Mesenteric fat pad (tissue), 1 donor: Measurements from ENCODE around the gene ANKS1B. TPM values are rescaled to one million over a fixed set of nuclear protein-coding genes. Genes with fewer than 3 reads are reported as not detected.
"Not testable (repeated sequence)": the region's sequence is repeated elsewhere in the genome, so short reads cannot be mapped to it uniquely, and the experiment has no call there.

ENCODE experiments used
- DNase-seq: peaks from one replicate; pipeline ENCODE4 v3.0.0-alpha.2; 2020; ENCODE audit warnings: low spot score
- total RNA-seq: library from RNA; stranded (reverse); fragmentation: NEBNext Ultra II Directional; extraction: Animal tissue kit (Norgen Biotek cat#: 25700); gene quantifications from one replicate; pipeline ENCODE4 v1.2.1, GENCODE V29; 2021
- donor health status: DM: yes; HTN: yes; CAD: no.

Gene ANKS1B
- total RNA-seq, 1 donor from 2014 or later: 5.3 TPM

DNA sequence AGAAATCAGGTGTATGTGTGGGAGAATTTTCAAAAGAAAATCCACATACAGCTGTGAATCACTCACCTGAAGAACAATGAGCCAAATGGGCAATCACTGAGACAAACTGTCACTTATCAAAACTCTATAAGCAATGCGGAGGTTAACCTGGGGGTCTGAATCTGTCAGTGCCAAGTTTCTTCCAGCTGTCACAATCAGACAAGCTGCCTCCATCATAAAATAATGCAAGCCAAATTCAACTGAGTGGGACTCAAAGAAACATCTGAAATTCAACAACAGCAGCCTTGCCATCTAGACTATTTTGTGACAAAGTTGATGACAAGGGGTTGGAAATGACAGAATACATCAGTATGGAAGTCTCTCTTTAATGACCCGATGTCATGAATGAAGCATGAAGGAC, 276.9 kb downstream of the ANKS1B start:
- DNase-seq: no peak

DNA sequence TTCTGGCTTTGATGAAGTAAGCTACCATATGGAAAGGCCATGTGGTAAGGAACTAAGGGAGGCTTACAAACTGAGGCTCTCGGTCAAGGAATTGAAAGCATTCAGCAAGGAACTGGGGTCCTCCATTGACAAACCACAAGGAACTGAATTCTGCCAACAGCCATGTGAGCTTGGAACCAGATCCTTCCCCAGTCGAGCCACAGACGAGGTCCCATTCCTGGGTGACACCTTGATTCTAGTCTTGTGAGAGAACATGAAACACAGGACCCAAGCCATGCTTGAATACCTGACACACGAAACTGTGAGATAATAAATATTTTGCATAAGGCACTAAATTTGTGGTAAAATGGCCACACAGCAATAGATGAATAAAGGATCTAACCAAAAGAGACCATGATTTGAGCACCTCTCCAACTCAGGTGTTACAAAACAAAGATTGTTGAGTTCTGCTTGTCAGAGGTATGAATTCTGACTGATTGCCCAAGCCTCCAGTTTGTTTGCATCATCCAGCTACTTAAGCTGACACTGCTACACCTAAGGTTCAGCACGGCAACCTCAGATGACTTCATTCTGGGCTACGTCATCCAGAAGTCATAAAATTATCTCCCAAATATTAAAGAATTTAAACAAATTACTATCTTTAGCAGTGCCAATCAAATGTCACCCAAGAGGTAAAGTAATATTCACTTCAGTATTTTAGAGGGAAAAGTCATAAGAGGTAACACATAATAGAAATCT, 277.8 kb downstream of the ANKS1B start:
- no peak for DNase-seq

DNA sequence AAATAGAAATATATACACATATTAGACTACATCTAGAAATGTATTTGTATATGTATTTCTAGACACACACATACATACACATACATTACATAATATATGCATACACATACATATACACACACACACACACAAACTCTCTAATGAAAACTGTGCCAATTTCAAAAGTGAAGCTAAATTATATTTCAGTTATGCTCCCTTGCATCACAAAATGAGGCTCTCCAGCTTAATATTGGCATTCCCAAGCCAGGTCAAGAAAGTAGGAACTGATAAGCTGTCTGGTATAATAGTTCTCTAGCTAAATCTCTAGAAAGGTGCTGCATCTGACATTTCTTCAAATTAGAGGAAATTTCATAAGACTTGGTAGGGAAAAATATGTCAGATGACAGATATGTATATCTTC, 280.3 kb downstream of the ANKS1B start:
- no peak for DNase-seq

DNA sequence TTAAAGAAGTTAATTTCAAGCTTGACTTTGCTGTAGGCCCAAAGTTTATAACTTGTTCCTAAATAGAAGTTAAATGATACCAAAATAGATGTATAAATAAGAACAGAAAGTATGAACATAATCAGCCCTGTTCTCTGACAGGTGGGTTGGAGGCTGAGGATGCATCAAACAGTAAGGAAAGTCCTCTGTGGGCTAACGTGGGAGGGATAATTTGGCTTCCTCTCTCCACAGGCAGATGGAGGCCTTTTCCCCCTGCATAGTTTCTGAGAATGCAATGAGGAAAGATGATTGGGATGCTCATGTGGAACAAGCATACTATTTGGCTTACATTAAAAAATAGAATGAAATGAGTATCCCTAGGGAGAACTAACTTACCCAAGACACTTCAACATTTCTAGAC, 280.7 kb downstream of the ANKS1B start:
- no peak for DNase-seq

DNA sequence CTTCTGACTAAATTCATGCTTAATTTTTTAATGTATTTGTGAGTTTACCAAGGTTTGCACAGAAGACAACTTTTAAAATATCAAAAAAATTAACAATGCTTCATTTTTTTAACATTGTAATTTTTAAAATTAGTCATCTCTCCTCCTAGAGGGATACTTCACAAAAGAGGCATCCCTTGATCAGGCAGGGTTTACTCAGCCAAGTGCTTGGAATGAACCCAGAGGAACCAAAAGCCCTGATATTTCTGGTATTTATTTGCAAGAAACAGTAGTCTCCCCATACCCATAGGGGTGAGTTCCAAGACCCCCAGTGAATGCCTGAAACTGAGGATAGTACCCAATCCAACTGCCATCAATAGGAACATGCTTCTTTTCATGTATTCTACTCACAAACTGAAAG, 284.7 kb downstream of the ANKS1B start:
- DNase-seq: no peak

DNA sequence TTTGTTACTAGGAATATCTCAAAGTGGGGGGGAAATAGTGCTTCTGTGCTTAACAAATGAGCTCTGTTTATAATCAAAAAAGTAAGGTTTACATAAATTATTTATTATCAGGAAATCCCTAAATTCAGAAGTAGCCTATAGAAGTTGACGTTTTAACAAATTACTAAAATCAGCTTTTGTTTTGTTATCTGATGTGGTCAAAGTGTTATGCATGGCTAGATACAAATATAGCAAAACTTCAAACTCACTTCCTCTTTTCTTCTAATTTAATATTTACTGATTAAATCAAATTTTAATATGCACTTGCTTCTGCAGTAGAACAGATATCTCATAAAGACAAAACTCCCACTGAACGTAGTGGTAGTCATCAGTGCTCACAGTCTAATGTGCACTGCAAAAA, 289.7 kb downstream of the ANKS1B start:
- DNase-seq: no peak

DNA sequence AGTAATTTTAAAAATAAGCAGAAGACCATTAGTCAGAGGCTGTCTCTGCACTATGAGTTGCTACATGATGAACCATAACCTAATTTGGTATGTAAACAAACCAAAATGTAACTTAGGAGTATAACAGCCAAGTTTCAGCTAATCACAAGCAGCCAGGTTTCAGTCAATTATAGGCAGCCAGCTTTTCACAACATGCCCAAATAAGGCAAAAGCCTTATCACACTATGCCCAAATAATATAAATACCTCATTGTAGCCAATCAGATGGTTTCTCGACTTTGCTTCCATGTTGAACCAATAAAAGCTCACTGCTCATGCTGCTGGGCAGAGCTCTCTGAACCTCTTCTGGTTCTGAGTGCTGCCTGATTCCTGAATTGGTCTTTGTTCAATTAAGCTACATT, 298.6 kb downstream of the ANKS1B start:
- DNase-seq: no peak

DNA sequence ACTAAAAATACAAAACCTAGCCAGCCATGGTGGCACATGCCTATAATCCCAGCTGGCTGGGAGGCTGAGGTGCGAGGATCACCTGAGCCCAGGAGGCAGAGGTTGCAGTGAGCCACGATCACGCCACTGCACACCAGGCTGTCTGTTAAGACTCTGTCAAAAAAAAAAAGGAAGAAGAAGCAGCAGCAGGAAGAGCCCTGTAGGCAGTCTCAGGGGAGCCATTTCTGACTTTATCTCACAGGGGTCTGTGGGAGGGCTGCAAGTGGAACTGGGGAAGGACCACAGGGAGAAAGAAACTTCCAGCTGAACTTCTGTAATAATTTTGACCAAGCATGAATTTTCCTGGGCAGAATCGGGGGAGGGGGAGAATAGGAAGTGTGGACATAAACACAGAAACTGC, 304.5 kb downstream of the ANKS1B start:
- no peak for DNase-seq

DNA sequence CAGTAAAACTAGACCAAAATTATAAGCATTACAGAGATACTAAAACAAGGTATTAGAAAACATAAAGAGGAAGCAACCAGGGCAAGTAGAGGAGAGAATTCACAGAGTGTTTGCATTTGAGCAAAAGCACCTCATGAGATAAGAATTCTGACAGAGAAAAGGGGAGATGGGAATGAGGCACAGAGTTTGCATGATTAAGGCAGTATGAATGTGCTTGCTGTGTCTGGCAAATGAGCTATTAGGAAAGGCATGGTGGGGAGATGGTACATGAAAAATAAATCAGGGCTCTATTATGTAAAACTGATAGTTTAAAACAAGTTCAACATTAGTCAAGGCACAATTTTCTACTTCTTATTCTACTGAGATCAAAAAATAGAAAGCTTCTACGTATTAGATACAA, 314.1 kb downstream of the ANKS1B start:
- no peak for DNase-seq

DNA sequence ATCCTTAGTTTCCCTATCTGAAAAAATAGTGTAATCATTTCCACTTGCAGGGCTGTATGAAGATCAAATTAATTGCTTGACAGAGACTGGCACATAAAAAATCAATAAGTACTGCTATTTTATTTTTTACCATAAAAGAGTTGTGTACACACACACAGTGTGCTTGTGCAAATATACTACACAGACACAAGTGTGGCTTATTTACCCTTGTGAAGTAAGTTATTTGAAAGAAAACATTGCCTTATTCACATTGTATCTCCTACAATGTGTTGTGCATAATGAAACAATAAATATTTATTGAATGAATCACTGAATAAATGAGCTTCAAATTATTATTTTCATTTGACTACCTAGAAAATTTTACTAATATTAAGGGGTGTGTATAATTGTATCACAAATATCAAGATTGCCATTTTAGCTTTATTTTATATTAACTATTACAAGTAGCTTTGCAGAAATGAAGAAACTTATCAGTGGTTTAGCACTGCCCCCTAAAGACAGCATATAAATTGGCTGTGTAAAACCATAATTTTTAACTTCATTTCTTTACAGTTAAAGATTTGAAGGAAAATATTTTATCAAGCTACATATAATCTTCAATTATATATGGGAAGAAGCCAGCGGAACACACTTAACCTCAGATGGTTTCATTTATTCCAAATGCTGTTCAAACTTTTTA, 325.9 kb downstream of the ANKS1B start:
- DNase-seq: no peak

DNA sequence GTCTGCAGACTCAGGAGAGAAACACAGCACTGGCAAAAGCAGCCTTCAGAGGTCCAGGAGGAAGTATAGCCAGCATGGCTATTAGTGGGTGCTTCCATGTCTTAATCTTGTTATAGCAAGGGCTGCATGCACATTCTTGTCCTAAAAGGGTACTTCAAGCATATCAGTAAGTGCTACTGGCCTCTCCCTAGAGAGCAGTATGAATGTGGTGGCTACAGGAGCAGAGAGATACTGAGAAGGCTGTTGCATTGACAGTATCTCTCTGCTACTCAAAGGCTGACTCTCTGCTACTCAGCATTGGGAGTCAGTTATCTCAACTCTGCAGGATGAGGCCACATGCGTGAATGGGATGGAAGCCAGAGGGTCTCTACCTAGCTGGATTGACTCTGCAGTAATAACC, 335.2 kb downstream of the ANKS1B start:
- DNase-seq: no peak

DNA sequence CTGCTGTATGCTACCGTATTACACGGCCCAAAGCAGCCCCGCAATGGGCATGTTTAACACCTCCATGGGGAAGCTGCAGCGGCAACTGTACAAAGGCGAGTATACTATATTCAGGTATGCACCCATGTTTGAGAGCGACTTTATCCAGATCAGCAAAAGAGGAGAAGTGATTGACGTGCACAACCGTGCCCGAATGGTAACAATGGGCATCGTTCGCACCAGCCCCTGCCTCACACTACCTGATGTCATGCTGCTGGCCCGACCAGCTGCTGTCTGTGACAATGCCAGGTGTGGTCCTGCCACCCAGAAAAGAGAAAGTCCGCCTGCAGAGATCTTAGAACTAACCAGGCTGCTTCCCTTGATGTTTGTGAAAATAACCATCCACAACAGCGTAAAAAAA, 336.6 kb downstream of the ANKS1B start:
- no peak for DNase-seq

DNA sequence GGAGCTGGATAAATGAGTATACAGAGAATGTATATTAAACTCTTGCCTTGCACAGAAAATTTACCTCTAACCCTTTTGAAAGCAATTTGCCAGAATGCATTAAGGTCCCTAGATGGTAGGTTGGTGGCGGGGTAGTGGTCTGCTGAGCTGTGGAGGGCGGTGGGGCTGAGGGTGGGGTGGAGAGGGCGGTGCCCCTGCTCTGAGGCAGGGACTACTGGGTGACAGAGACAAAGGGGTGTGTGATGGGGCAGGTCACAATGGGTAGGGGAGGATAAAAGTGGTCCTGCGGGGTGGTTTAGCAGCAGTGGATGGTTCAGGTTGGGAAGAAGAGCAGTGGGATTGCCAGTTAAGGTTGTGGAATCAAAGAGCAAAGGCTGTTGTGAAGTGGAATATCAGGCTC, 337.3 kb downstream of the ANKS1B start, which contains the start of gene GARIN6:
GARIN6 (plus strand) TSS at position 301 of the 400 bp plus-strand sequence. CDS start 422 bp downstream, outside the sequence.
- no peak for DNase-seq

DNA sequence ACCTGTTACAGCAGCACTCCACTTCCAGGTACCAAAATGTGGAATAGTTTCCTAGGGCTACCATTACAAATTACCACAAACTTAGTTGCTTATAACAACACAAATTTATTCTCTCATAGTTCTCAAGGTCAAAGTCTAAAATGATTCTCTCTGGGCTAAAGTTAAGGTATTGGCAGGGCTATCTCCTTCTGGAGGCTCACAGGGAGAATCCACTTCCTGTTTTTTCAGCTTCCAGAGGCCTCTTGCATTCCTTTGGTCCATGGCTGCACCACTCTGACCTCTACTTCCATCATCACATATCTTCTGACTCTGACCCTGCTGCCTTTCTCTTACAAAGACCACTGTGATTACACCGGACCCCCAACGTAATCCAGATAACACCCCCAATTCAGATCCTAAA, 340.1 kb downstream of the ANKS1B start:
- DNase-seq: no peak

DNA sequence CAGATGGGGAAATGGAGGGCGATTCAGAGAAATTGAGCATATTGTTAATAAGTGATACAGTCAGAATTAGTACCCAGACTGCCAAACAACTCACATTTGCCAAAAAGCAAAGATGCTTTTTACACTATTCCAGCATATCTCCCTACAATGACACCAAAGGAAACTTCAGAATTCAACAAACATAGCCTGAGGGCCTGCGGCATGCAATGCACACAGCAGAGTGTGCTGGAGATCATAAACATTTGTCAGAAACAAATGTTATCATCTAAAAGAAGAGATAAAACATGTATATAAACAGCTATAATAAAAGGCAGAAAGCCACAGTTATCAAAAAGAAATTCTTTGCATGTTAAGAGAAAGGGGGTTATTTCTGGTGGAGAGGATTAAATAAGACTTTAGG, 357.3 kb downstream of the ANKS1B start:
- no peak for DNase-seq

DNA sequence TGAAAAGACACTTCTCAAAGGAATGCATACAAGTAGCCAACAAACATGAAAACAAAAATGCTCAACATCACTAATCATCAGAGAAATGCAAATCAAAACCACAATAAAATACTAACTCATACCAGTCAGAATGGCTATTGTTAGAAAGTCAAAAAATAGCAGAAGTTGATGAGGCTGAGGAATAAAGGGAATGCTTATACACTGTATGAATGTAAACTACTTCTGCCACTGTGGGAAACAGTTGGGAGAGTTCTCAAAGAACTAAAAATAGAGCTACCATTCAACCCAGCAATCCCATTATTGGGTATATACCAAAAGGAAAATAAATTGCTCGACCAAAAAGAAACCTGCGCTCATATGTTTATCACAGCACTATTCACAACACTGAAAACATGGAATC, 360.1 kb downstream of the ANKS1B start:
- not testable (repeated sequence) for DNase-seq

DNA sequence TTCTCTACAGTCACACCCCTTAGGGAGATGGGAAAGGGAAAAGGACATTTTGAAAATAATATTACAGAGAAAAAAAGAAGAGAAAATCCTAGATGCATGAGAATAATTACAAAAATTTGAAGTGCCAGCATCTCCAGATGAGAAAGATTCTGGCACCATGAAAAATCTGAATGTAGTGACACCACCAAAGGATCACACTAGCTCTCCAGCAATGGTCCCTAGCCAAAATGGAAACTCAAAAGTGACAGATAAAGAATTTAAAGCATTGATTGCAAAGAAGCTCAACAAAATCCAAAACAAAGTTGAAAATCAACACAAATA, 364.6 kb downstream of the ANKS1B start:
- DNase-seq: no peak

DNA sequence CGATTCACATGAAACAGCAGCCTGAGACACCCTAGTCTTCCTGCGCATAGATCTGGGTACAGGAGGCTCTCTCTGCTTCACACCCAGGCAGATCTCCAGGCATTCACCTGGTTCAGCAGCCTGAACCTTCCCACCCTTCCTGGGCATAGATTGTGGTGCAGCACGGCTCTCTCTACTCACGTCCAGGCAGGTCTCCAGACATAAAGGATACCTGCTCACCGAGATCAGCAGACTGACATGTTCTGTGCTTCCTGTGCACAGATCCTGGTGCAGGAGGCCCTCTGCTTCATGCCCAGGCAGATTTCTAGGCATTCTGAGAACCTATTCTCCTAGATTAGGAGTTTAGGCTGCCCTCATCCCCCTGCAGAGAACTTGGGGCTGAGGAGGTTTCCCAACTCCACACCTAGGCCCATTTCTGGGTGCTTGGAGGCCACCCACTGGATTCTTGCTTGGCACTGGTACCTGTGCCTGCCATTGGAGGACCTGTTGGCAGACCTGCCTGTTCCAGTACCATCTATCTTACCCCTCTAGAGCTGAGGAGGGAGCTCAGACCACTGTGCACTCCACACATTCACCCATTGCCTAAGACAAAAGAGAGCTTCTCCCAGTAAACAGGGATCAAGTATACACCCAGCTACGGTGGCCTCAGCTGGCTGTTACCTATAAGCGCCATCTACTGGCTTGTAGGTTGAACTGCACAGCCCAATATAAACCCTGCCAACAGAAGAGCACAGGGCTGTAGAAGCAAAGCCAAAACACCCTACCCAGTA, 365.2 kb downstream of the ANKS1B start:
- DNase-seq: no peak

DNA sequence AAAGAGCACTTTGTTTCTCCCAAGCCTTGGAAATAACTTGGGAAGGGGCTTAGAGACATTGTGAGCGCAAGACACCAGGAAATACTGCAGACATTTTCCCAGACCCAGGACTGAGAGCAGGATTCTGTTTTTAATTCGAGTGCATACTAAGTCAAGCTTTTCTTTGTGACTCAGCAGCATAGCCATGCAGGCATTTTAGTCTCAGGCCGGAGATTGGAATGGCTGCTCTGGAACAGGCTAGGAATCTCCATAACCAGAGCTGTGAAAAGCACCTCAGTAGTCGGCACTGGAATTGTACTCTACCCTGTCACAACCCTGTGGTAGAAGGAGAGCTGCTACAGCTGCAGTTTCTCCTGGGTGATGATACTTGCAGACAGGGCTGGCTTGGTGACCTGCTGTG, 366.1 kb downstream of the ANKS1B start:
- DNase-seq: no peak

DNA sequence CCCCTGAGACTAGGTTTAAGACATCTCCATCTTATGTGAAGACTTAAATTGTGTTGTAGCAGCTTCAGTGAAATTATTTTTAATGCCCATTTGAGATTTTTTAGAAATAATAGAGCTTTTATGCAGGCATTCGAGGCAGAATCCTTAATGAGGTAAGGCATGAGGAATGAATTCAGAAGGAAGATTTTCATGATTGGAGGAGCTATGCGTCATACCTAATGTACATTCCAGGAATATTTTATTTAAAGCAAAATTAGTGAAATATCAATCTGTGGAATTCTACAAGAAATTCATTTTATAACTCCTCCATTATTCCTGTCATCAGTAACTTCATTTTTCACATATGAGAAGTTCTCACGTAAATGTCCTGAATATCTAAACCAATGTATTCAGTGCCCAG, 373.1 kb downstream of the ANKS1B start:
- no peak for DNase-seq

DNA sequence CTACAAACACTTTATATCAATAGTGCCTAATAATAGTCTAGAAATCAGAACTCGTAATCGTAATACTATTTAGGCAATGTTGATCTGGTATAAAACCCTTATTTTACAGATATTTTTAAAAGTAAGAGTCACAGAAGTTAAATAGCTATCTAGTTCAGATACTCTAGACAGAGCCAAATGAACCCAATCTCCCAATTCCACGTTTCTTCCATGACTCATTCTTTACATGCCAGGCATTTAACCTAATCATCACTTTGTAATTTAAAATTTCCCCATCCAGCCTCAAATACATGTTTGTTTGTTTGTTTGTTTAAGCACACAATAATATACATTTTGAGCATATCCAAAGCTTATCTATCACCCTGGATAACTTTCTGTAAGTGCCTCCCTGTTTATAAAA, 373.6 kb downstream of the ANKS1B start:
- DNase-seq: no peak

DNA sequence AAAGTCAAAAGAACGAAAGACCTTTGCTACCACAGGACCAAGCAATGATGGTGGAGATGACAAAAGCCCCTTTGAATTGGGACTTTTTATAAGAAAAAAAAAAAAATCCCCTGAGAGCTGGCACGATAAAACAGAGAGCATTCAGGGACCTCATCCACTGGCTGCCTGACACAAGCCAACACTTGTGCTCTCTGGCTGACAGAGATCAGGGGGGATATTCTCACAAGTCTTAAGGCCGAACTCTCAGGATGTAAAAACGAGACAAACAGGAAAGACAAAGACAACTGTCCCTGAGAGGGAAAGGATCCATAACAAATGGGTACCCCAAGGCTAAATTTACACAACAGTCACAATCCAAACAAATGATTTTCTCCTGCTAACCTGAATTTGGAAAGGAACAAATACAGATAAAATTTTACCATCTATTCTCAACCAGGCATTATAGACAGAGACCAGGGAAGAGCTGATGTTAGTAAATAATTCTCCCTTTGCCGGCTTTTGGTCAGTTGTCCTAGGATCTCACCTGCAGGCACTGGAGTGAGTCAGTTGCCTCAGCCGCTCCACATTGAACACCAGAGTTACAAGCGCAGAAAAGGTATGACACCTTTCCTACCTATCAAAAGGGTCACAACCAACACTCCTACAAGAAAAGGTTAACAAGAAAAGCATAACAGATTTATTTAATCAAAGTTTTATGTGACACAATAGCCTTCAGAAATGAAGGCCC, 375.1 kb downstream of the ANKS1B start:
- no peak for DNase-seq
